AG04450 (cell line): ENCODE results near the gene POU2F1. TPM values are rescaled to one million over a fixed set of nuclear protein-coding genes. Genes with fewer than 3 reads are reported as not detected.

Source experiments
- CTCF ChIA-PET: fragments of 300-600, 350-600 bp; formaldehyde crosslinking; extraction: SDS; loops from one replicate; lab custom pipeline; 2022; ENCODE audit warnings: antibody characterized with exemption, inconsistent platforms; lab: Charles Lee
- POLR2A ChIA-PET: fragments of 350-600 bp; formaldehyde crosslinking; extraction: SDS; loops from one replicate; lab custom pipeline; 2021; ENCODE audit warnings: antibody characterized with exemption, inconsistent platforms; lab: Yijun Ruan, JAX
- DNase-seq: peaks from one replicate; pipeline ENCODE4 v3.0.0-alpha.2; 2011; ENCODE audit warnings: low read depth, low spot score
- H3K27ac ChIP-seq: one replicate; pipeline ENCODE4 v1.5.1; 2012; ENCODE audit warnings: low read depth, low read length, control low read depth
- H3K27me3 ChIP-seq: one replicate; pipeline ENCODE4 v1.6.0; 2012; ENCODE audit warnings: low read length; ENCODE audit not compliant: control insufficient read depth, insufficient read depth
- H3K4me3 ChIP-seq: 2 replicates; pipeline ENCODE4 v1.5.1; 2011; ENCODE audit warnings: mild to moderate bottlenecking, low read depth, low read length, control low read depth
- H3K9me3 ChIP-seq: 2 replicates; pipeline ENCODE4 v1.5.1; 2012; ENCODE audit warnings: low read length; ENCODE audit not compliant: control insufficient read depth, insufficient read depth
- CTCF ChIP-seq: IDR thresholded peaks from 2 replicates; pipeline ENCODE4 v1.5.1; 2011; ENCODE audit warnings: low read depth, low read length, control low read depth, inconsistent platforms
- polyA plus RNA-seq: library from polyadenylated mRNA; depleted of rRNA; stranded (reverse); fragments of >200 nt; gene quantifications from 2 replicates; pipeline ENCODE4 v1.2.3, GENCODE V29; 2011

POU2F1 gene
- polyA plus RNA-seq, 1 experiment = 2.7 TPM

- no peak overlapping the region; the same call in 1 of the 2 replicates for H3K4me3 ChIP-seq
- POLR2A ChIA-PET = no interaction called here
- no peak for DNase-seq
Measured at GRCh38 chr1:167219194-167219593, 1.5 kb upstream of the POU2F1 start.

GRCh38 chr1:167219646-167220536, 795 bp upstream of the POU2F1 start:
- peak overlapping the region; percentile 39 for H3K27ac ChIP-seq
- peak overlapping the region; percentile 99 for H3K4me3 ChIP-seq
- CTCF ChIA-PET = interaction anchor here (0.5 to 3.6 kb wide), 176 partner anchors 9 to 1831 kb away, joined by 3 to 128 read pairs (median 5); partner anchors contain the start of genes CREG1, DCAF6, GPA33 and TADA1
- no peaks in the 10 kb centered on the region for H3K27me3 ChIP-seq
- no peaks in the 10 kb centered on the region; the same call in 1 of the 2 replicates for H3K9me3 ChIP-seq
- POLR2A ChIA-PET = interaction anchor here (0.6 to 1.4 kb wide), 9 partner anchors 235 to 1361 kb away, joined by 3 to 7 read pairs (median 3); partner anchors contain the start of genes CREG1 and POGK
- peak; percentile 6 for DNase-seq
- TF ChIP-seq CTCF = no peak; the same call in 1 of the 2 replicates

More at GRCh38 chr1:167219194-167219593, 1.5 kb upstream of the POU2F1 start:
- no peaks in the 10 kb centered on the region; the same call in 1 of the 2 replicates for H3K9me3 ChIP-seq
- H3K27ac ChIP-seq = no peak overlapping the region
- H3K27me3 ChIP-seq = no peaks in the 10 kb centered on the region
- TF ChIP-seq CTCF = no peak
- CTCF ChIA-PET = interaction anchor here (0.7 to 3.6 kb wide), 18 partner anchors 11 to 469 kb away, joined by 3 to 128 read pairs (median 8); no protein-coding TSS in a partner anchor

GRCh38 chr1:167221126-167221737, 546 bp downstream of the POU2F1 start:
- no peak for TF ChIP-seq CTCF
- DNase-seq = no peak
- H3K9me3 ChIP-seq = no peaks in the 10 kb centered on the region; the same call in 1 of the 2 replicates
- ChIA-PET POLR2A (no interaction called here), CTCF (interaction anchor here (0.6 to 3.6 kb wide), 24 partner anchors 10 to 576 kb away, joined by 3 to 128 read pairs (median 7); no protein-coding TSS in a partner anchor)
- H3K4me3 ChIP-seq = peak overlapping the region; percentile 69
- peak overlapping the region; percentile 65 for H3K27ac ChIP-seq
- no peaks in the 10 kb centered on the region for H3K27me3 ChIP-seq

- Histone ChIP-seq H3K9me3 (no peaks in the 10 kb centered on the region; the same call in 1 of the 2 replicates), H3K4me3 (peak overlapping the region; percentile 69), H3K27me3 (no peaks in the 10 kb centered on the region), H3K27ac (peak overlapping the region; percentile 63)
- peak; percentile 42 for DNase-seq
- no peak for TF ChIP-seq CTCF
- POLR2A ChIA-PET = interaction anchor here (0.7 kb wide), 1 partner anchor 48 kb away, joined by 3 read pairs; no protein-coding TSS in a partner anchor
- CTCF ChIA-PET = interaction anchor here (0.6 to 3.6 kb wide), 3 partner anchors 10 to 318 kb away, joined by 7 to 128 read pairs (median 12); no protein-coding TSS in a partner anchor
Measured at GRCh38 chr1:167221738-167222610, 1.3 kb downstream of the POU2F1 start.
